HCT116 (cell line): ENCODE data around the gene ESRRA. TPM values are rescaled to one million over a fixed set of nuclear protein-coding genes. Genes with fewer than 3 reads are reported as not detected.

ENCODE experiments used
- ATAC-seq: fragments of 200-7000 bp; cut with Tn5 transposase; 2 replicates; pipeline ENCODE4 v1.9.1; 2020; ENCODE audit warnings: mild to moderate bottlenecking, moderate library complexity
- BruUV-seq: library from RNA; stranded (reverse); fragments of 400-500 nt; replicated peaks from 2 replicates; lab custom pipeline; 2021; lab: Mats Ljungman, UMichigan
- CTCF ChIA-PET: fragments of 300-600 bp; sonication (Branson Sonifier 250); formaldehyde crosslinking; loops from one replicate; lab custom pipeline; 2021; ENCODE audit warnings: antibody characterized with exemption; lab: Charles Lee
- POLR2A ChIA-PET: fragments of 300-600, 350-600 bp; sonication (Branson Sonifier 250); formaldehyde crosslinking; loops from one replicate; lab custom pipeline; 2021; ENCODE audit warnings: antibody characterized with exemption; lab: Charles Lee
- RAD21 ChIA-PET, 2 experiments: fragments of 300-600 bp; sonication (Branson Sonifier 250); formaldehyde crosslinking; loops; one replicate each; lab custom pipeline; 2023; ENCODE audit warnings: low total read pairs in 2 of 2; ENCODE audit not compliant: uncharacterized antibody in 2 of 2, unreplicated experiment in 2 of 2, low non-redundant PET in 1 of 2; lab: Charles Lee
- DNase-seq: peaks from one replicate; pipeline ENCODE4 v3.0.0-alpha.2; 2010; ENCODE audit warnings: low read depth, low spot score
- H2AFZ ChIP-seq: fragments of 200-600 bp; shearing (Covaris generic), sonication (generic); 2 replicates; pipeline ENCODE4 v1.6.1; 2017; ENCODE audit warnings: low read depth, mixed run types, mixed read lengths, antibody characterized with exemption, low read length; ENCODE audit not compliant: poor library complexity, severe bottlenecking
- H3K27ac ChIP-seq: 2 replicates; pipeline ENCODE4 v1.5.1; 2012; ENCODE audit warnings: low read depth, low read length
- H3K27me3 ChIP-seq: fragments of 200-600 bp; sonication (generic); 2 replicates; pipeline ENCODE4 v1.6.1; 2016; ENCODE audit warnings: mixed run types, low read length, mixed read lengths; ENCODE audit not compliant: insufficient read depth
- H3K36me3 ChIP-seq, 2 experiments: fragments of 200-500 bp in 1 of 2; fragments of 200-600 bp in 1 of 2; sonication (Bioruptor generic) in 1 of 2; sonication (generic) in 1 of 2; 2 replicates each; pipeline versions ENCODE4 v1.5.1 to v1.6.1; 2014 to 2016; ENCODE audit warnings: low read length in 2 of 2, inconsistent platforms in 1 of 2, mixed read lengths in 1 of 2, mixed run types in 1 of 2; ENCODE audit not compliant: insufficient read depth in 2 of 2, control insufficient read depth in 1 of 2
- H3K4me1 ChIP-seq, 2 experiments: fragments of 200-600 bp in 1 of 2; sonication (generic) in 1 of 2; 2 replicates each; pipeline versions ENCODE4 v1.5.1 to v1.6.1; 2012 to 2017; ENCODE audit warnings: low read length in 2 of 2, inconsistent platforms in 1 of 2, mild to moderate bottlenecking in 1 of 2, mixed read lengths in 1 of 2, mixed run types in 1 of 2, moderate library complexity in 1 of 2; ENCODE audit not compliant: insufficient read depth in 2 of 2, control insufficient read depth in 1 of 2
- H3K4me2 ChIP-seq: fragments of 200-600 bp; sonication (generic); 2 replicates; pipeline ENCODE4 v1.6.1; 2017; ENCODE audit warnings: mixed run types, low read length, mixed read lengths
- H3K4me3 ChIP-seq, 2 experiments: fragments of 200-600 bp in 1 of 2; sonication (generic) in 1 of 2; replicated peaks in 1 of 2; 2 replicates each; pipeline ENCODE4 v1.5.1; 2011 to 2016; ENCODE audit warnings: low read length in 2 of 2, control low read depth in 1 of 2, low read depth in 1 of 2, mild to moderate bottlenecking in 1 of 2, mixed read lengths in 1 of 2, mixed run types in 1 of 2
- H3K79me2 ChIP-seq: fragments of 200-600 bp; sonication (generic); 2 replicates; pipeline ENCODE4 v1.6.1; 2017; ENCODE audit warnings: mild to moderate bottlenecking, mixed run types, low read length, moderate library complexity, mixed read lengths; ENCODE audit not compliant: insufficient read depth
- H3K9ac ChIP-seq: fragments of 200-600 bp; sonication (generic); 2 replicates; pipeline ENCODE4 v1.6.1; 2016; ENCODE audit warnings: low read length, mixed read lengths
- H3K9me2 ChIP-seq: fragments of 200-600 bp; sonication (generic), shearing (Covaris generic); 2 replicates; pipeline ENCODE4 v1.6.1; 2017; ENCODE audit warnings: mixed run types, mild to moderate bottlenecking, moderate library complexity; ENCODE audit not compliant: insufficient read depth
- H3K9me3 ChIP-seq, 2 experiments: fragments of 200-500 bp in 1 of 2; fragments of 200-600 bp in 1 of 2; sonication (Bioruptor generic) in 1 of 2; sonication (generic) in 1 of 2; 2 replicates each; pipeline ENCODE4 v1.6.1; 2014 to 2017; ENCODE audit warnings: low read length in 2 of 2, mixed read lengths in 2 of 2, inconsistent platforms in 1 of 2, low read depth in 1 of 2, mild to moderate bottlenecking in 1 of 2, mixed run types in 1 of 2, moderate library complexity in 1 of 2; ENCODE audit not compliant: control insufficient read depth in 1 of 2, insufficient read depth in 1 of 2
- H4K20me1 ChIP-seq: fragments of 200-600 bp; sonication (generic), shearing (Covaris generic); 2 replicates; pipeline ENCODE4 v1.6.1; 2017; ENCODE audit warnings: mixed run types, mild to moderate bottlenecking, moderate library complexity; ENCODE audit not compliant: insufficient read depth
- EGR1 ChIP-seq: IDR thresholded peaks from 2 replicates; pipeline ENCODE4 v1.6.1; 2012; ENCODE audit warnings: low read depth
- ELF1 ChIP-seq: IDR thresholded peaks from 2 replicates; pipeline ENCODE4 v1.6.1; 2012; ENCODE audit warnings: low read depth, borderline replicate concordance
- EZH2 ChIP-seq: fragments of 200-600 bp; sonication (generic); IDR thresholded peaks from 2 replicates; pipeline ENCODE4 v1.6.1; 2017; ENCODE audit warnings: antibody characterized with exemption, mixed run types
- FOSL1 ChIP-seq: IDR thresholded peaks from 2 replicates; pipeline ENCODE4 v1.6.1; 2012; ENCODE audit warnings: low read depth
- POLR2A ChIP-seq: IDR thresholded peaks from 2 replicates; pipeline ENCODE4 v1.7.0; 2011; ENCODE audit warnings: borderline replicate concordance; ENCODE audit not compliant: insufficient read depth, insufficient read length; ENCODE audit errors: extremely low read depth
- RAD21 ChIP-seq: IDR thresholded peaks from 2 replicates; pipeline ENCODE4 v1.6.1; 2012; ENCODE audit warnings: low read depth, mild to moderate bottlenecking
- SP1 ChIP-seq: IDR thresholded peaks from 2 replicates; pipeline ENCODE4 v1.6.1; 2012; ENCODE audit warnings: low read depth
- SRF ChIP-seq: IDR thresholded peaks from 2 replicates; pipeline ENCODE4 v1.6.1; 2012; ENCODE audit warnings: low read depth
- YY1 ChIP-seq: IDR thresholded peaks from 2 replicates; pipeline ENCODE4 v1.6.1; 2011; ENCODE audit warnings: low read length, low read depth, moderate library complexity, mild to moderate bottlenecking; ENCODE audit not compliant: insufficient replicate concordance; ENCODE audit errors: extremely low read depth
- ZFX ChIP-seq: fragments of 450-650 bp; IDR thresholded peaks from 2 replicates; pipeline ENCODE4 v1.6.1; 2017
- intact Hi-C: fragments of 100-400 bp; cut with micrococcal nuclease; formaldehyde crosslinking; loops from 2 replicates; pipeline ENCODE4 v1.10.0; 2022
- total RNA-seq: library from RNA; stranded (reverse); gene quantifications from one replicate; pipeline ENCODE4 v1.2.1, GENCODE V29; 2021; ENCODE audit not compliant: unreplicated experiment
- TF ChIP-seq, protein P1 (sequence below): IDR thresholded peaks from 2 replicates; pipeline ENCODE4 v1.6.1; 2011; ENCODE audit warnings: mild to moderate bottlenecking, low read length, moderate library complexity; ENCODE audit not compliant: insufficient replicate concordance; ENCODE audit errors: extremely low read depth
- TF ChIP-seq, protein P2 (sequence below): IDR thresholded peaks from 2 replicates; pipeline ENCODE4 v1.6.1; 2012
- TF ChIP-seq, protein P3 (sequence below), 3 experiments: fragments of 200-600 bp in 1 of 3; sonication (generic) in 1 of 3; IDR thresholded peaks in 2 of 3; conservative IDR thresholded peaks in 1 of 3; 2 replicates each; pipeline ENCODE4 v1.5.1; 2012 to 2017; ENCODE audit warnings: low read depth in 2 of 3, low read length in 2 of 3, antibody characterized with exemption in 1 of 3, borderline replicate concordance in 1 of 3, control low read depth in 1 of 3, mild to moderate bottlenecking in 1 of 3, mixed read lengths in 1 of 3, mixed run types in 1 of 3, moderate library complexity in 1 of 3; ENCODE audit not compliant: insufficient read depth in 1 of 3
- TF ChIP-seq, protein P4 (sequence below): IDR thresholded peaks from 2 replicates; pipeline ENCODE4 v1.6.1; 2012; ENCODE audit warnings: low read depth

ESRRA gene
- total RNA-seq, 1 experiment from 2014 or later: 62.7 TPM

DNA sequence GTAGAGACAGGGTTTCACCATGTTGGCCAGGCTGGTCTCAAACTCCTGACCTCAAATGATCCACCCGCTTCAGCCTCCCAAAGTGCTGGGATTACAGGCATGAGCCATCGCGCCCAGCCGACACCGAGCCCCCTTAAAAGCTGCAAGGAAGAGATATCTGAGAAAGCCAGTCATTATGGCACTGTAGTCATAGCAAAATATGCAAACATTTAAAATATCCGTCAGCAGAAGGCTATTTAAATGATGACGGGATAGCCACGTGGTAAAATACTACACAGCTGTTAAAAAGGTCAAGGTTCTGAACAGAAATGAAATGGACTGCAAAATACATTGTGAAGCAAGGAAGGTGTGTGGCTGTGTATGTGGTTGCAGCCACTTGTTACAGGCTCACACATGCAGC, 28.2 kb downstream of the ESRRA start:
- ChIA-PET CTCF (interaction anchor here (0.8 to 3.9 kb wide), 5 partner anchors 9 to 29 kb away, joined by 5 to 46 read pairs (median 16); partner anchors contain the start of genes ESRRA, PRDX5 and TRMT112), RAD21 (interaction anchor here in 1 of 2 experiments (1.1 kb wide), 1 partner anchor 16 kb away, joined by 3 read pairs; the partner anchor contains the start of gene PRDX5), POLR2A (interaction anchor here (2.6 to 5.9 kb wide), 2 partner anchors 9 to 16 kb away, joined by 8 to 77 read pairs; partner anchors contain the start of genes PRDX5 and TRMT112)
- Histone ChIP-seq H3K4me2 (no peak overlapping the region), H3K4me3 (no peak overlapping the region), H2AFZ (no peak overlapping the region), H3K9me3 (no peaks in the 10 kb centered on the region), H3K27ac (no peak overlapping the region), H3K27me3 (no peaks in the 10 kb centered on the region), H4K20me1 (no peaks in the 10 kb centered on the region), H3K79me2 (no peaks in the 10 kb centered on the region), H3K36me3 (no peaks in the 10 kb centered on the region), H3K9ac (no peak overlapping the region), H3K4me1 (peaks cover 29 to 53% of the 10 kb centered on the region in 2 experiments), H3K9me2 (no peaks in the 10 kb centered on the region)
- TF ChIP-seq, protein P1, sequence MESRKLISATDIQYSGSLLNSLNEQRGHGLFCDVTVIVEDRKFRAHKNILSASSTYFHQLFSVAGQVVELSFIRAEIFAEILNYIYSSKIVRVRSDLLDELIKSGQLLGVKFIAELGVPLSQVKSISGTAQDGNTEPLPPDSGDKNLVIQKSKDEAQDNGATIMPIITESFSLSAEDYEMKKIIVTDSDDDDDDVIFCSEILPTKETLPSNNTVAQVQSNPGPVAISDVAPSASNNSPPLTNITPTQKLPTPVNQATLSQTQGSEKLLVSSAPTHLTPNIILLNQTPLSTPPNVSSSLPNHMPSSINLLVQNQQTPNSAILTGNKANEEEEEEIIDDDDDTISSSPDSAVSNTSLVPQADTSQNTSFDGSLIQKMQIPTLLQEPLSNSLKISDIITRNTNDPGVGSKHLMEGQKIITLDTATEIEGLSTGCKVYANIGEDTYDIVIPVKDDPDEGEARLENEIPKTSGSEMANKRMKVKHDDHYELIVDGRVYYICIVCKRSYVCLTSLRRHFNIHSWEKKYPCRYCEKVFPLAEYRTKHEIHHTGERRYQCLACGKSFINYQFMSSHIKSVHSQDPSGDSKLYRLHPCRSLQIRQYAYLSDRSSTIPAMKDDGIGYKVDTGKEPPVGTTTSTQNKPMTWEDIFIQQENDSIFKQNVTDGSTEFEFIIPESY: no peak
- TF ChIP-seq, protein P2, sequence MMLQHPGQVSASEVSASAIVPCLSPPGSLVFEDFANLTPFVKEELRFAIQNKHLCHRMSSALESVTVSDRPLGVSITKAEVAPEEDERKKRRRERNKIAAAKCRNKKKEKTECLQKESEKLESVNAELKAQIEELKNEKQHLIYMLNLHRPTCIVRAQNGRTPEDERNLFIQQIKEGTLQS: no peak
- TF ChIP-seq SRF (no peak), FOSL1 (no peak), EGR1 (no peak), EZH2 (no peak), RAD21 (no peak), ELF1 (no peak), POLR2A (no peak), SP1 (no peak), YY1 (no peak), ZFX (no peak)
- TF ChIP-seq, protein P3, sequence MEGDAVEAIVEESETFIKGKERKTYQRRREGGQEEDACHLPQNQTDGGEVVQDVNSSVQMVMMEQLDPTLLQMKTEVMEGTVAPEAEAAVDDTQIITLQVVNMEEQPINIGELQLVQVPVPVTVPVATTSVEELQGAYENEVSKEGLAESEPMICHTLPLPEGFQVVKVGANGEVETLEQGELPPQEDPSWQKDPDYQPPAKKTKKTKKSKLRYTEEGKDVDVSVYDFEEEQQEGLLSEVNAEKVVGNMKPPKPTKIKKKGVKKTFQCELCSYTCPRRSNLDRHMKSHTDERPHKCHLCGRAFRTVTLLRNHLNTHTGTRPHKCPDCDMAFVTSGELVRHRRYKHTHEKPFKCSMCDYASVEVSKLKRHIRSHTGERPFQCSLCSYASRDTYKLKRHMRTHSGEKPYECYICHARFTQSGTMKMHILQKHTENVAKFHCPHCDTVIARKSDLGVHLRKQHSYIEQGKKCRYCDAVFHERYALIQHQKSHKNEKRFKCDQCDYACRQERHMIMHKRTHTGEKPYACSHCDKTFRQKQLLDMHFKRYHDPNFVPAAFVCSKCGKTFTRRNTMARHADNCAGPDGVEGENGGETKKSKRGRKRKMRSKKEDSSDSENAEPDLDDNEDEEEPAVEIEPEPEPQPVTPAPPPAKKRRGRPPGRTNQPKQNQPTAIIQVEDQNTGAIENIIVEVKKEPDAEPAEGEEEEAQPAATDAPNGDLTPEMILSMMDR (IDR thresholded peaks at IDR 0.05 in 2 of 3, conservative IDR thresholded peaks at IDR 0.05 in 1 of 3; ENCODE audit: borderline replicate concordance in 1 of 3, insufficient read depth in 1 of 3, low read depth in 2 of 3, low read length in 2 of 3): no peak
- TF ChIP-seq, protein P4, sequence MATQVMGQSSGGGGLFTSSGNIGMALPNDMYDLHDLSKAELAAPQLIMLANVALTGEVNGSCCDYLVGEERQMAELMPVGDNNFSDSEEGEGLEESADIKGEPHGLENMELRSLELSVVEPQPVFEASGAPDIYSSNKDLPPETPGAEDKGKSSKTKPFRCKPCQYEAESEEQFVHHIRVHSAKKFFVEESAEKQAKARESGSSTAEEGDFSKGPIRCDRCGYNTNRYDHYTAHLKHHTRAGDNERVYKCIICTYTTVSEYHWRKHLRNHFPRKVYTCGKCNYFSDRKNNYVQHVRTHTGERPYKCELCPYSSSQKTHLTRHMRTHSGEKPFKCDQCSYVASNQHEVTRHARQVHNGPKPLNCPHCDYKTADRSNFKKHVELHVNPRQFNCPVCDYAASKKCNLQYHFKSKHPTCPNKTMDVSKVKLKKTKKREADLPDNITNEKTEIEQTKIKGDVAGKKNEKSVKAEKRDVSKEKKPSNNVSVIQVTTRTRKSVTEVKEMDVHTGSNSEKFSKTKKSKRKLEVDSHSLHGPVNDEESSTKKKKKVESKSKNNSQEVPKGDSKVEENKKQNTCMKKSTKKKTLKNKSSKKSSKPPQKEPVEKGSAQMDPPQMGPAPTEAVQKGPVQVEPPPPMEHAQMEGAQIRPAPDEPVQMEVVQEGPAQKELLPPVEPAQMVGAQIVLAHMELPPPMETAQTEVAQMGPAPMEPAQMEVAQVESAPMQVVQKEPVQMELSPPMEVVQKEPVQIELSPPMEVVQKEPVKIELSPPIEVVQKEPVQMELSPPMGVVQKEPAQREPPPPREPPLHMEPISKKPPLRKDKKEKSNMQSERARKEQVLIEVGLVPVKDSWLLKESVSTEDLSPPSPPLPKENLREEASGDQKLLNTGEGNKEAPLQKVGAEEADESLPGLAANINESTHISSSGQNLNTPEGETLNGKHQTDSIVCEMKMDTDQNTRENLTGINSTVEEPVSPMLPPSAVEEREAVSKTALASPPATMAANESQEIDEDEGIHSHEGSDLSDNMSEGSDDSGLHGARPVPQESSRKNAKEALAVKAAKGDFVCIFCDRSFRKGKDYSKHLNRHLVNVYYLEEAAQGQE: no peak
- BruUV-seq: no TSS peak
- intact Hi-C loops: no loop called here
- no peak for ATAC-seq
- no peak for DNase-seq
